Colonic mucosa (tissue), 4 donors: ENCODE results near the gene CYYR1. TPM values are rescaled to one million over a fixed set of nuclear protein-coding genes. Genes with fewer than 3 reads are reported as not detected.

Experiments used
- DNase-seq: peaks from one replicate; pipeline ENCODE4 v3.0.0-alpha.2; 2020
- H3K27ac ChIP-seq: fragments of 200-600 bp; one replicate; pipeline ENCODE4 v1.8.0; 2021
- H3K27me3 ChIP-seq: fragments of 200-600 bp; one replicate; pipeline ENCODE4 v1.8.0; 2021
- H3K36me3 ChIP-seq: fragments of 200-600 bp; one replicate; pipeline ENCODE4 v1.8.0; 2021
- H3K4me1 ChIP-seq: fragments of 200-600 bp; one replicate; pipeline ENCODE4 v1.8.0; 2021; ENCODE audit warnings: mild to moderate bottlenecking
- H3K4me3 ChIP-seq: fragments of 200-600 bp; one replicate; pipeline ENCODE4 v1.8.0; 2021
- H3K9ac ChIP-seq, 2 donors: one replicate each; pipeline ENCODE4 v1.7.0; 2013; ENCODE audit warnings: control low read depth in 2 of 2, low read depth in 2 of 2, low read length in 2 of 2
- H3K9me3 ChIP-seq: fragments of 200-600 bp; one replicate; pipeline ENCODE4 v1.8.0; 2021
- intact Hi-C: fragments of 100-400 bp; cut with DNase I; formaldehyde crosslinking; loops from one replicate; pipeline ENCODE4 v1.14.1; 2022
- total RNA-seq, 2 donors: library from RNA; stranded (reverse); fragmentation: NEBNext Ultra II Directional in 1 of 2; extraction: Animal tissue kit (Norgen Biotek cat#: 25700) in 1 of 2; gene quantifications; one replicate each; pipeline ENCODE4 v1.2.1, GENCODE V29; 2021
- TF ChIP-seq, protein P1 (sequence below): fragments of 200-600 bp; IDR thresholded peaks from one replicate; pipeline ENCODE4 v1.8.0; 2022; ENCODE audit warnings: antibody characterized with exemption, mild to moderate bottlenecking
- donor health status: healthy.
- donor health status: DM: no; HTN: no; CAD: no.
- donor health status: DM: no; HTN: no; CAD: no.

Gene CYYR1
- total RNA-seq, 2 donors from 2014 or later, result 1.6 to 5.5 TPM

- H3K9me3 ChIP-seq, result no peaks in the 10 kb centered on the region
- H3K4me3 ChIP-seq, result no peak overlapping the region
Observed at GRCh38 chr21:26544201-26544775, 28.8 kb downstream of the CYYR1 start.

GRCh38 chr21:26540651-26541050, 32.4 kb downstream of the CYYR1 start:
- no peaks in the 10 kb centered on the region for H3K4me1 ChIP-seq
- DNase-seq, result no peak
- no peaks in the 10 kb centered on the region for H3K9me3 ChIP-seq
- H3K9ac ChIP-seq, result no peak overlapping the region
- H3K27ac ChIP-seq, result no peak overlapping the region
- intact Hi-C loops, result no loop called here
- H3K4me3 ChIP-seq, result no peak overlapping the region
- TF ChIP-seq, protein P1, sequence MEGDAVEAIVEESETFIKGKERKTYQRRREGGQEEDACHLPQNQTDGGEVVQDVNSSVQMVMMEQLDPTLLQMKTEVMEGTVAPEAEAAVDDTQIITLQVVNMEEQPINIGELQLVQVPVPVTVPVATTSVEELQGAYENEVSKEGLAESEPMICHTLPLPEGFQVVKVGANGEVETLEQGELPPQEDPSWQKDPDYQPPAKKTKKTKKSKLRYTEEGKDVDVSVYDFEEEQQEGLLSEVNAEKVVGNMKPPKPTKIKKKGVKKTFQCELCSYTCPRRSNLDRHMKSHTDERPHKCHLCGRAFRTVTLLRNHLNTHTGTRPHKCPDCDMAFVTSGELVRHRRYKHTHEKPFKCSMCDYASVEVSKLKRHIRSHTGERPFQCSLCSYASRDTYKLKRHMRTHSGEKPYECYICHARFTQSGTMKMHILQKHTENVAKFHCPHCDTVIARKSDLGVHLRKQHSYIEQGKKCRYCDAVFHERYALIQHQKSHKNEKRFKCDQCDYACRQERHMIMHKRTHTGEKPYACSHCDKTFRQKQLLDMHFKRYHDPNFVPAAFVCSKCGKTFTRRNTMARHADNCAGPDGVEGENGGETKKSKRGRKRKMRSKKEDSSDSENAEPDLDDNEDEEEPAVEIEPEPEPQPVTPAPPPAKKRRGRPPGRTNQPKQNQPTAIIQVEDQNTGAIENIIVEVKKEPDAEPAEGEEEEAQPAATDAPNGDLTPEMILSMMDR, result no peak
- H3K36me3 ChIP-seq, result no peaks in the 10 kb centered on the region
- H3K27me3 ChIP-seq, result no peaks in the 10 kb centered on the region

More at GRCh38 chr21:26544201-26544775, 28.8 kb downstream of the CYYR1 start:
- H3K27ac ChIP-seq, result no peak overlapping the region
- TF ChIP-seq, protein P1, result no peak
- DNase-seq, result no peak
- H3K36me3 ChIP-seq, result no peaks in the 10 kb centered on the region
- intact Hi-C loops, result no loop called here
- no peaks in the 10 kb centered on the region for H3K27me3 ChIP-seq
- H3K9ac ChIP-seq, result no peak overlapping the region
- no peaks in the 10 kb centered on the region for H3K4me1 ChIP-seq

- no peak for DNase-seq
- Histone ChIP-seq H3K36me3 (no peaks in the 10 kb centered on the region), H3K27ac (no peak overlapping the region), H3K9me3 (no peaks in the 10 kb centered on the region), H3K4me3 (no peak overlapping the region), H3K9ac (no peak overlapping the region), H3K27me3 (no peaks in the 10 kb centered on the region), H3K4me1 (no peaks in the 10 kb centered on the region)
- intact Hi-C loops, result no loop called here
- TF ChIP-seq, protein P1, result no peak
Observed at GRCh38 chr21:26539566-26539965, 33.5 kb downstream of the CYYR1 start.

DNA sequence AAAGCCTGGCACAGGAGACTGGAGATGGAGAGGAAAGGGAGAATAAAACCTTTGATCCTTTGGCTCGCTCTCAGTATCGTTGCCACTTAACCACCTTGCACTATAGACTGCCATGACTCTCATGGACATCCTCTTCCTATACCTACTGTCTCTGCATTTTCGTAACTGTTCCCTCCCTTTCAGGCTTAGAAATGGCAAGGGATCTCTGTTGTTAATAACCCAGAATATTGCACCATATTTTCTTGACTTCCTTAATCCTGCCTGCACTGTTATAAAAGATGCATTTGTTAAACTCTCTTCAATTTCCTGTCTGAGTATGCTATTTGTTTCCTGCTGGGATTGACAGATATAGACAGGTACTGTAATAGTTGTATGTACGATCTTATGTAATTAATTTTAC, 38.6 kb downstream of the CYYR1 start:
- H3K36me3 ChIP-seq, result no peaks in the 10 kb centered on the region
- intact Hi-C loops, result no loop called here
- H3K9me3 ChIP-seq, result no peaks in the 10 kb centered on the region
- H3K9ac ChIP-seq, result no peak overlapping the region
- H3K4me3 ChIP-seq, result no peak overlapping the region
- H3K27me3 ChIP-seq, result no peaks in the 10 kb centered on the region
- H3K4me1 ChIP-seq, result no peaks in the 10 kb centered on the region
- H3K27ac ChIP-seq, result no peak overlapping the region
- no peak for DNase-seq
- TF ChIP-seq, protein P1, result no peak

DNA sequence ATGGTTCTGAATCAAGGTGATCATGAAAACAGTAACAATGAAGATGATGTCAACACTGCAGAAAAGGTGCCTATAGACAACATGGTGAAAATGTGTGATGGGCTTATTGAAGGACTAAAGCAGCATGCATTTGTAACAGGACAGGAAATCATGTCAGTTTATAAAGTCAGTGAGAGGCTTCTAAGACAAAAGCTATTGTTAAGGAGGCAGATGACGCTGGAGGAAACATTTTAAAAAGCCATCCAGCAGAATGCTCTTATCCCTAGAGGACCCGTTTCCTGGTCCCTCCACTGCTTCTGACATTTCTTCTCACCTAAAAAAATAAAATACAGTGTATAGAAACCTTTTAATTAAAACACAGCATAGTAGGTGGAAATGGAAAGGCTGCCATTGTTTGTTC, 40.9 kb downstream of the CYYR1 start:
- Histone ChIP-seq H3K27ac (no peak overlapping the region), H3K4me1 (no peaks in the 10 kb centered on the region), H3K9ac (no peak overlapping the region), H3K36me3 (no peaks in the 10 kb centered on the region), H3K9me3 (no peaks in the 10 kb centered on the region), H3K27me3 (no peaks in the 10 kb centered on the region), H3K4me3 (no peak overlapping the region)
- TF ChIP-seq, protein P1, result no peak
- DNase-seq, result no peak
- intact Hi-C loops, result no loop called here
